Sigmoid colon (tissue), 3 donors: ENCODE results near the gene EML4.

Experiments
- POLR2A ChIP-seq, 2 donors: fragments of 450-650 bp; IDR thresholded peaks; one replicate each; pipeline ENCODE4 v1.6.1; 2016; ENCODE audit warnings: antibody characterized with exemption in 2 of 2, mild to moderate bottlenecking in 2 of 2, moderate library complexity in 2 of 2
- TF ChIP-seq, protein P1 (sequence below), 4 experiments: fragments of 450-650 bp in 3 of 4; fragments of 200-600 bp in 1 of 4; IDR thresholded peaks; one replicate each; pipeline ENCODE4 v1.5.1; 2016 to 2019; ENCODE audit warnings: antibody characterized with exemption in 4 of 4, mild to moderate bottlenecking in 3 of 4, moderate library complexity in 2 of 4

DNA sequence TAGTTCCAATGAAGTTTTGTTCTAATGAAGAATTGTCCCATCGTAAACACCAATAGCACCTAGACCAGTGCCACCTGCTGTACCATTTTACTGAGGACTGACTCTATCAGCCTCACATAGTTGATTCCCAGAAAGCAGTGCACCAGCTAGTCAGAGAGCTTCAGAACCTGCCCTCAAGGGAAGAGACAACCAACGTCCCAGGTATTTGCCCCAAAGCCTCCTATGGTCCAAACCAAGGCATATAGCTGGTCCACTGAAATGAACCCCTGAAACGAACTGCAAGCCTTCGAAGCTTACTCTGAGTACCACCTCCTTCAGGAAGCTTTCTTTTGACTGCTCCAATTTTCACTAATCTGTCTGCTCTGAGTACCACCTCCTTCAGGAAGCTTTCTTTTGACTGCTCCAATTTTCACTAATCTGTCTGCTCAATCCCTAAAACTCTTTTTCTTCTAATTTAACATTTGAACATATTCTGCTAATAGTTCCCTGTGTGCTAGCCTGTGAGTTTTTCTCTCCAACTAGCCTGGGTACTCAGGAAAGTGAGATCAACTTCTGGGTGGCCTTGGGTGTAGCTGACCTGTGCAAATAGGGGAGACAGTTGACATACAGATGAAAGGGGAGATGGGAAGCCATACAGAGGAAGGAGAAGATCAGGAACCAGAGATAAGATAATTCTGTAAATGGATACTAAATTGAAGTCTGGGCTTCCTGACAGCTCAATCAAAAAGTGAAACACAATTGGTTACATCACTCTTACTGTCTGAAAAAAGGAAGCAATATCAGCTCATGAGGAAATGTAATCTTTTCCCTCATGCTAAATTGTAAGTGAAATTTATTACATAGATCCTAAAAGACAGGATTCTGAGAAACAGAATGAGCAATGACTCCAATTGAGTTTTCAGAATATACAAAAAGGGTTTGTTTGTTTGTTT lies 33.5 kb upstream of the EML4 start:
- TF ChIP-seq POLR2A (IDR thresholded peaks at IDR 0.05), result no peak
- TF ChIP-seq, protein P1, sequence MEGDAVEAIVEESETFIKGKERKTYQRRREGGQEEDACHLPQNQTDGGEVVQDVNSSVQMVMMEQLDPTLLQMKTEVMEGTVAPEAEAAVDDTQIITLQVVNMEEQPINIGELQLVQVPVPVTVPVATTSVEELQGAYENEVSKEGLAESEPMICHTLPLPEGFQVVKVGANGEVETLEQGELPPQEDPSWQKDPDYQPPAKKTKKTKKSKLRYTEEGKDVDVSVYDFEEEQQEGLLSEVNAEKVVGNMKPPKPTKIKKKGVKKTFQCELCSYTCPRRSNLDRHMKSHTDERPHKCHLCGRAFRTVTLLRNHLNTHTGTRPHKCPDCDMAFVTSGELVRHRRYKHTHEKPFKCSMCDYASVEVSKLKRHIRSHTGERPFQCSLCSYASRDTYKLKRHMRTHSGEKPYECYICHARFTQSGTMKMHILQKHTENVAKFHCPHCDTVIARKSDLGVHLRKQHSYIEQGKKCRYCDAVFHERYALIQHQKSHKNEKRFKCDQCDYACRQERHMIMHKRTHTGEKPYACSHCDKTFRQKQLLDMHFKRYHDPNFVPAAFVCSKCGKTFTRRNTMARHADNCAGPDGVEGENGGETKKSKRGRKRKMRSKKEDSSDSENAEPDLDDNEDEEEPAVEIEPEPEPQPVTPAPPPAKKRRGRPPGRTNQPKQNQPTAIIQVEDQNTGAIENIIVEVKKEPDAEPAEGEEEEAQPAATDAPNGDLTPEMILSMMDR (IDR thresholded peaks at IDR 0.05), result no peak
